GM04504 (cell line): ENCODE data around the gene ACTR10.

Experiments
- DNase-seq: peaks from one replicate; pipeline ENCODE4 v3.0.0-alpha.2; 2012; ENCODE audit warnings: low read depth

Gene ACTR10

DNA sequence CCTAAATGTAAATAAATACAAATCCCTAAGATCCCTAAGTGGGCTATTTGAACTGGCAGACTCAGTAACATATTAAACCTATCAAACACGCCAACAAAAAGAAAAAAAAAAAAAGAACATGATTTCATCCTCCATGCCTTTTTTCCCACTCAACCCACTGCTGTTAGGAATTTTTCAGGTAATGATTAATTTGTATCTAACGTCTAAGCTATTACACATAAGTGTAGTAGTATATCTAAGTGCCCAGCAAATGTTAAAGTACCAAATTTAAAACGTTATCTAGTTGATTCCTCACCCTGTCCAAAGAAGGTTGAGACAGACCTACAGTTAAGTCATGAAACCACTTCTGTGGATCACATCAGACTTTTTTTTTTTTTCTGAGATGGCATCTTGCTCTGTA, 82.0 kb downstream of the ACTR10 start:
- no peak for DNase-seq

DNA sequence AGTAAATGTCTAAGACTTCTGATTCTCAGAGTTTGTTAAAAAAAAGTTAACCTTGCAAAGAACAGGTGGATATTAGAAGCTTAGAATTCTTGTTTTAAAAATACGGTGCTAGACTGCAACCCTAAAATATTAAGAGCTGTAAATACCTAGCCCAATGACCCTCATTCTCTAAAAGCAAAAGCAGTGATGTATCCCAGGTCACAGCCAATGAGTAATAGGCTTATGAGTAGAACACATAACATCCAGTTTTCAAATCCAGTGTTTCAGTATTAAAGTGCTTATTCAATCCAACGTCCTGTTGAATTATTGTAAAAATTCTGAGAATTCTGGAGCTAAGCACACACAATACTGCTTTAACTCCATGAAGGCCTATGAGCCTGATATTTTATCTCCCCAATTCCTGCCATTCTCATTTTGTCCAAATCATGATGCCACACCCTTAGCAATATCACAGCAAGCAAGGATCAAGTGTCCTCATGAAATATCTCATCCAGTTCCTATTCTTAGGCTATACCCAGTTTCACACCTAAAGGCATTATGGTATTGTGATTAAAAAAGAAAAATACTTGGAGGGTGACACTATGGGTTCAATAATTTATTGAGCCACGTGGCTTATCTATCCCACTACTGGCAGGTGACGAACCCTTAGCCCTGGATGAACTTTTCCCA, 83.1 kb downstream of the ACTR10 start:
- no peak for DNase-seq

GRCh38 chr14:58283730-58284129, 83.8 kb downstream of the ACTR10 start:
- DNase-seq = no peak

GRCh38 chr14:58285132-58285531, 85.2 kb downstream of the ACTR10 start:
- no peak for DNase-seq
